Stimulated activated effector memory CD8-positive, alpha-beta T cell treated with anti-CD3 and anti-CD28 coated beads, Interleukin-12 subunit alpha, Interleukin-12 subunit beta, amount 100 ng/mL, for 72 hours (primary cell): ENCODE measurements around the gene DNAJC27.
A peak's percentile ranks its signal among the peaks of the same experiment; 100 is the strongest.

Experiments used
- ATAC-seq: fragments of 150-1000 bp; cut with Tn5 transposase; 2 replicates; pipeline ENCODE4 v1.10.0; 2021
- DNase-seq, 2 donors: peaks; one replicate each; pipeline ENCODE4 v3.0.0; 2021 to 2022; ENCODE audit warnings: low spot score in 2 of 2
- H3K27ac Mint-ChIP-seq: one replicate; pipeline ENCODE4 v1.8.0; 2022; ENCODE audit warnings: mild to moderate bottlenecking, mixed read lengths
- H3K36me3 Mint-ChIP-seq: one replicate; pipeline ENCODE4 v1.8.0; 2022; ENCODE audit warnings: mild to moderate bottlenecking, mixed read lengths
- H3K4me1 Mint-ChIP-seq: one replicate; pipeline ENCODE4 v1.8.0; 2022; ENCODE audit warnings: mixed read lengths
- H3K4me3 Mint-ChIP-seq: one replicate; pipeline ENCODE4 v1.8.0; 2022; ENCODE audit warnings: mild to moderate bottlenecking, mixed read lengths
- H3K9me3 Mint-ChIP-seq: one replicate; pipeline ENCODE4 v1.8.0; 2022; ENCODE audit warnings: mixed read lengths

Gene DNAJC27

DNA sequence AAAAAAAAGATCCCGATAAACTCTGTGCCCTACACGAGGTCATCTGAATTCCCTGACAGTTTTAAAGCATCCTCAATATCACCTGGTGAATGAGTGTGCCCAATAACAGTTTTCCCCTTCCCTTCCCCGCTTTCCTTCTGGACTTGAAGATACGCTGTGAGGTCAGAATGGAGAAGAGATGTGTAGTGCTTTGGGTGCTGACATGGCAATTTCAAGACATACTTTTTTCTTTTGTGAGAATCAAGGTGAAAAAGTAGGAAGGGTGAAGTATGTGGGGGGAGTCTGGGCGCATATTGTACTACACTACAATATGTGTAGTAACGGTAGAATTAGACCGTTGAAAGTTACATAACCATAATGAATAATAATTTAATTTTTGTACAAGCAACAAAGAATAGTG is 21.7 kb downstream of the DNAJC27 start:
- Mint-ChIP-seq H3K27ac (no peak overlapping the region), H3K9me3 (peaks cover 3% of the 10 kb centered on the region), H3K36me3 (peaks cover 74% of the 10 kb centered on the region), H3K4me1 (no peaks in the 10 kb centered on the region), H3K4me3 (no peak overlapping the region)
- DNase-seq (no peak), ATAC-seq (no peak)

DNA sequence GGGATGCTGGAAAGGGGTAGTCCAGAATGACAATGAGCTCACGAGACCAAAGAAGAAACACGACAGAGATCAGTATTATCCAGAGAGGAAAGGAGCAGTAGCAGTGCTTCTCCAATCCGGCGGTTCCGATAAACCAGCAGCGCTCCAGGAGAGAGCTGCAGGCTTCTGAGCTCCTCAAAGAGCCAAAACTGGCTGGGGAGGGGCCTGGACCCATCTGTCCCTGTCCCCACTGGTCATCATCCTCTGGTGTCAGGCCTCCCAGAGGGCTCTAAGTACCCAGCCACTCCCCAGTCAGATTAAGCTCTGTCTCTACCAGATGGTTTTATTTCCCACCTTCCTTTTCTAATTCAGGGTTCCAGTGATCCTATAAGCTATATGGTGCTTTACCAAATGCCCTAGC is 23.2 kb downstream of the DNAJC27 start:
- H3K4me1 Mint-ChIP-seq = no peaks in the 10 kb centered on the region
- DNase-seq (no peak), ATAC-seq (no peak)
- no peaks in the 10 kb centered on the region for H3K9me3 Mint-ChIP-seq
- peaks cover 59% of the 10 kb centered on the region for H3K36me3 Mint-ChIP-seq
- H3K4me3 Mint-ChIP-seq = no peak overlapping the region
- peak overlapping the region; percentile 3 for H3K27ac Mint-ChIP-seq

DNA sequence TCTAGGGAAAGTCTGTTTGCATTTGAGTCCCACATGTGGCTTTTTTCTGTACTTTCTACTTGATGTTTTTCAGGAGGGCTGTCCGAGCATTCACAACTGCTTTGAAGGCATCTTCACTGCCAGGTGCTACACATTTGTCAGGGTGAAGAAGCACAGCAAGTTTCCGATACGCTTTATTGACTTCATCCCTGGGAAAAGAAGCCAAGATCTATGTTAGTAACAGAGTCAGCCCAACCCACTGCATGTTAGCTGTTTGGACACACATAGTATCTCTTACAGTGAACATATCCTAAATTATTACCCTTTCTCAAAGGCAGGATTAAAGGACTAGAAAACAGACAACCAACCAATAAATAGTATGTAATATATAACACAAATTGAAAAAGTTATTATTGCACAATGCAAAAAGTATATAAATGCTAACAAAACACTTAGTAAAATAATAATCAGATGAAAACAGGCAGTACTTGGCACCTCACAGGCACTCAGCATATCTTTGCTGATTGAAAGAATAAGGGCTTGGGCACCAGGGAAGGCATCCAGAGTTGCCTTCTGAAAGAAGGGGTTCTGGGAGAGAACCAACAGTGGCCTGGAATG is 24.1 kb downstream of the DNAJC27 start:
- ATAC-seq (no peak), DNase-seq (no peak)
- Mint-ChIP-seq H3K36me3 (peaks cover 59% of the 10 kb centered on the region), H3K9me3 (no peaks in the 10 kb centered on the region), H3K4me1 (no peaks in the 10 kb centered on the region), H3K4me3 (no peak overlapping the region), H3K27ac (peak overlapping the region; percentile 3)

DNA sequence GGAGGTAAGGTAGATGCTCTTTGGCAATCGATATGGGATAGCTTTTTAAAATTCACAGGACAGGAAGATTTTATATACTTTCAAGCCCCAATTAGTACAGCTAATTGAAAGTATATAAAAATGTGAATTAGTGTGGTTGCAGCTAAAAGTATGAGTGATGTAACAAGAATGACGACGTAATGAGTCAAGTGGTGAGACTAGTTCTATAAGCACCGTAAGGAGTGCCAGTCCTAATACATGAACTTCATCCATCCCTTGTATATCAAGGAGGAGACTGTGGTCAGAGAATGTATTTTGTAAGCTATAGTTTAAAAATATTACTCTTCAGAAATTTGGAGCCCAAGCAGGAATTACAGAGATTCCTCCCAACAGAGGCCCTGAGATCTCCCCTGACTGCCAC is 25.8 kb downstream of the DNAJC27 start:
- ATAC-seq (no peak), DNase-seq (no peak)
- Mint-ChIP-seq H3K4me3 (no peak overlapping the region), H3K27ac (no peak overlapping the region), H3K36me3 (peaks cover 46% of the 10 kb centered on the region), H3K9me3 (no peaks in the 10 kb centered on the region), H3K4me1 (no peaks in the 10 kb centered on the region)

DNA sequence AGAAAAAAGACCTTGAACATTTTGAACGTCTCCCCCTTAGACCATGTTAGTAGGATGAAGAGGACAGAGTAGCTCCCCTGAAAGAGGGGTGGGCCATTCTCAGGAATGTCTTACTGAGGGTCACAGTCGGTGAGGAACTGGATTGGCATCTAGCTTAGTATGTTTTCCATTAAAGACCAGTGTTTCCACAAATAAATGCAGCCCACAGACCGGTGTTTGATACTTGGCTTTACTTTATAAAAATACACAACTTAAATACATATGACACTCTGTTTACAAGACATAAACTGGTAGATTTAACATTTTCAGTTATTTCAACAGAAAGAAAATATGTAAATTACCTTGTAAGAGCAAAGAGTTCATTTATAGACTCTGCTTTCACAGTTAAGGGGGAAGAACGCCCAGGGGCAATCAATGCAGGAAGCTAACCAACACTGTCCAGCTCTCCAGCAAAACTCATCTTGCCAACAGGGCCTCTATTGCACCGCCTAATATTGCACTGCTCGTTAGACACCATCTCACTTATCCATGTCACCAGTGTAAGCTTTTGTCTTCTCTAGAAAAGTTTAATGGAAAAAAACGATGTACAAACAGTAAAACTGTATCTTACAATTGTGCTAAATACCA is 28.2 kb downstream of the DNAJC27 start:
- DNase-seq (no peak), ATAC-seq (no peak)
- no peak overlapping the region for H3K4me3 Mint-ChIP-seq
- H3K27ac Mint-ChIP-seq = no peak overlapping the region
- no peaks in the 10 kb centered on the region for H3K4me1 Mint-ChIP-seq
- no peaks in the 10 kb centered on the region for H3K9me3 Mint-ChIP-seq
- peaks cover 30% of the 10 kb centered on the region for H3K36me3 Mint-ChIP-seq

DNA sequence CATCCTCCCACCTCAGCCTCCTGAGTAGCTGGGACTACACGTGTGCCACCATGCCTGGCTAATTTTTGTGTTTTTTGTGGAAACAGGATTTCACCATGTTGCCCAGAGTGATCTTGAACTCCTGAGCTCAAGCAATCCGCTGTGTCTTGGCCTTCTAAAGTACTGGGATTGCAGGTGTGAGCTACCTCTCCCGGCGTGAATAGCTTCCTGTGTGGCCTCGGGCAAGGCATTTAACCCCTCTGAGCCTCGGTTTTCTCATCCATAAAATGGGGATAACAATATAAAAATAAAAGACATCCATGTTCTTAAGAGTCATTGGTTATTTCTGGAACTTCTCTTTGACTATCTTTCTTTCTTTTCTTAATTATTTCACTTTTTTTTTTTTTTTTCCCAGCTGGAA is 32.4 kb downstream of the DNAJC27 start:
- no peak overlapping the region for H3K4me3 Mint-ChIP-seq
- H3K9me3 Mint-ChIP-seq = no peaks in the 10 kb centered on the region
- DNase-seq (no peak), ATAC-seq (no peak)
- H3K4me1 Mint-ChIP-seq = no peaks in the 10 kb centered on the region
- H3K36me3 Mint-ChIP-seq = peaks cover 10% of the 10 kb centered on the region
- H3K27ac Mint-ChIP-seq = no peak overlapping the region

DNA sequence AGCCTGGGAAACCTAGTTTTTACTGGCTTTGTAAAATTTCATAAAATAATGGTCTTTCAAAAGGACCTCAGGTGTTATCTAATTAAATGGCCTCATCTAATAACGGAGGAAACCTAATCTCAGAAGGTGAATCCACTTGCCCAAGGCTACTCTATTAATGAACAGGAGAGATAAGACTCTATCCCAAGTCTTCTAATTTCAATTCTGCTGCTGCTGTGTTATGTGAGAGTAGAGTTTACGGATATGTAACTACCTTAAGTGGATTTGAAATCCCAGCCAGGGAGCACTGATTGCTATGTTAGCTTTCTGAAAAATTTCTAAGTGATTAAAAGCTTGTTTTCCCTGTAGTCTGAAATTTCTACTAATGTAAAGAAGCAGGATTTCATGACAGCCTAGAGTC is 34.5 kb downstream of the DNAJC27 start:
- DNase-seq = no peak
- no peak overlapping the region for H3K27ac Mint-ChIP-seq
- H3K36me3 Mint-ChIP-seq = no peaks in the 10 kb centered on the region
- H3K9me3 Mint-ChIP-seq = no peaks in the 10 kb centered on the region
- no peaks in the 10 kb centered on the region for H3K4me1 Mint-ChIP-seq
- H3K4me3 Mint-ChIP-seq = no peak overlapping the region
- ATAC-seq = no peak

DNA sequence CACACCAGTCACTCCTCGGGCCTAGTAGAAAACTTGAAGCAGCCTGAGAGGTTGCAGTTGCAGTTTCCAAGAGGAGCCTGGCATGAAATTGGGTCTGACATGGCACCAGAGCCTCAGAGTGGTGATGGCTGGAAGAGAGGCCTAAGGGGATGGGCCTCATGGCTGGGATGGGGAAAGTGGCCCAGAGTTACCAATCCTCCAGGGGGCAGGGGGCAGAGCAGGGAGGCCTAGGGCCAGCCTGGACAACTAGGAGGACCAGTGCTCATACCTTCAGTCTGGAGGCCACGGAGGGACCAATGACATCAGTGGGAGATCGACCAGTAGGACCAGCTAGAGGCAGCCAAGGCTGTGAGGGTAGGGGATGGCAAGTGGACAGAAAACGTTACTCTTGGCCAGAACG is 36.6 kb downstream of the DNAJC27 start:
- ATAC-seq = no peak

DNA sequence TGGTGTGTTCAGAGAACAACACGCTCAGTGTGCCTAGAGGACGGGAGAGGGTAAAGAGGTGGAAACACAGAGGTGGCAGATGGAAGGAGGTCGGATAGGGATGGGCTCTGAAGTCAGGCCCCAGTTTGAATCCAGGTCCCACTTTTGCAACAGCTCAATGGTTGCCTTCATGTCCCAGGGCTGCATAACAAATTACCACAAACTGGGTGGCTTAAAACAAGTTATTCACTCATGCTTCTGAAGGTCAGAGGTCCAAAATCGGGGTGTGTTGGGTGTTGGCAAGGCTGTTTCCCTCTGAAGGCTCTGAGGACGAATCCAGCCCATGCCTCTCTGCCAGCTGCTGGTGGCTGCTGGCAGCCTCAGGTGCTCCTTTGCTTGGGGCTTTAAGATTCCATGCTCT is 39.0 kb downstream of the DNAJC27 start:
- no peaks in the 10 kb centered on the region for H3K9me3 Mint-ChIP-seq
- no peak overlapping the region for H3K4me3 Mint-ChIP-seq
- no peak overlapping the region for H3K27ac Mint-ChIP-seq
- no peak for ATAC-seq
- H3K4me1 Mint-ChIP-seq = peaks cover 10% of the 10 kb centered on the region
- no peaks in the 10 kb centered on the region for H3K36me3 Mint-ChIP-seq
- DNase-seq = no peak

More for the DNA sequence above, 36.6 kb downstream of the DNAJC27 start:
- no peak overlapping the region for H3K4me3 Mint-ChIP-seq
- H3K4me1 Mint-ChIP-seq = peaks cover 10% of the 10 kb centered on the region
- H3K36me3 Mint-ChIP-seq = no peaks in the 10 kb centered on the region
- H3K9me3 Mint-ChIP-seq = no peaks in the 10 kb centered on the region
- H3K27ac Mint-ChIP-seq = no peak overlapping the region
- no peak for DNase-seq

DNA sequence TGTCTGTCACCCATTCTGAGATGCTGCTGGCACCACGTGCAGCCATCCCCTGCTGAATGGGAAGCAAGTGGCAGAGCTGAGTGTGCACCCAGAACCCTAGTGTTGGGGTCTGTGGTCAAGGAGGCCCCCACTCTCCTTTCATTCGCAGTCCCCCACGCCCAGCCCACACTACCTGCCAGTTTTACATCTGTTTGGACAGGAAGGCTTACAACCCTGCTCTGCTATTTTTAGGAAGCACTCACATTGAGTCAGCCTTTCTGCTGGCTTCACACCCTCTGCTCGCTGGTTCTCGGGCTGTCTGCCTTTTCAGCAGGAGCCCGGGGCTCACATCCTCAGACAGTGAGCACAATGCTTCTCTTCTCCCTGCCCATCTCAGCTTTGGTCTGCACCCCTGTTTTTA is 41.0 kb downstream of the DNAJC27 start:
- peaks cover 10% of the 10 kb centered on the region for H3K4me1 Mint-ChIP-seq
- DNase-seq = peak; percentile 9 to 62
- ATAC-seq = peak; percentile 81

DNA sequence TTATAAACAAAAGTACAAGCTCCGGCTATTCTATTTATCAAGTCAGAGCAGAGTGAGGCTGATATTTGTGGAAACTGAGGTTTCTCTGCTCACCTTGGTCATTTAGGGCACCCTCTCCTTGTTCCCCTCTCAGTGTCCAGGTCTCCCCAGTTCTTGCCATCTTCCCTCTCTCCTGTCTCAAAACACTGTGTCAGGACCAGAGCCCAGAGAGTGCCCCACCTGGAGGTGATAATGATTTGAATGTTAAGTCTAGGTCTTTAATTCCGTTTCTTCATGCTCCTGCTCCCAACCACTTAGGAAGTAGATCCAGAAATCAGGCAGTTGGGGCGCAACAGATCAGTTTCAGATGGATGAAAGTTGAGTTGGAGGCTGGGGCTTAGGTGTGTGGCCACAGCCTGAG is 42.5 kb downstream of the DNAJC27 start:
- H3K9me3 Mint-ChIP-seq = no peaks in the 10 kb centered on the region
- peaks cover 10% of the 10 kb centered on the region for H3K4me1 Mint-ChIP-seq
- H3K4me3 Mint-ChIP-seq = no peak overlapping the region
- ATAC-seq = no peak
- no peak for DNase-seq
- no peak overlapping the region for H3K27ac Mint-ChIP-seq
- no peaks in the 10 kb centered on the region for H3K36me3 Mint-ChIP-seq

More for the DNA sequence above, 41.0 kb downstream of the DNAJC27 start:
- Mint-ChIP-seq H3K36me3 (no peaks in the 10 kb centered on the region), H3K9me3 (no peaks in the 10 kb centered on the region), H3K4me3 (peak overlapping the region; percentile 34), H3K27ac (peak overlapping the region; percentile 23)

DNA sequence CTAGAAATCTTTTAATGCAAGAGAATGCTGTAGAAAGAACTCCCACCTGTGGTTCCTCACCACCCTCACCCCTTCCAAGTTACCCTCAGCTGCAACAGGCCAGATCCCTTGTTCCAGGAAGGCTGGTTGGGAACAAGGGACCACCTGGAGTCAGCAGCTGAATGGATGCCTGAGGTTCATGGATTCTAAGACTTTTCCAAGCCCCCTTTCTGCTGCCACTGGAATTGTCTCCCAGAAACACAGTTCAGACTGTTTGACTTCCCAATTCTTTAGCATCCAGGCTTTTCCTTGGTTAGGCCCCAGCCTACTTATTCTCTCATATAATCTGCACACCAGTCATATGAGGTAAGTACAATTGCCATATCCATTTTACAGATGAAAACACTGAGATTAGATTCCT is 43.7 kb downstream of the DNAJC27 start:
- no peaks in the 10 kb centered on the region for H3K36me3 Mint-ChIP-seq
- H3K4me3 Mint-ChIP-seq = no peak overlapping the region
- no peaks in the 10 kb centered on the region for H3K9me3 Mint-ChIP-seq
- peaks cover 10% of the 10 kb centered on the region for H3K4me1 Mint-ChIP-seq
- ATAC-seq (no peak), DNase-seq (no peak)
- H3K27ac Mint-ChIP-seq = no peak overlapping the region

DNA sequence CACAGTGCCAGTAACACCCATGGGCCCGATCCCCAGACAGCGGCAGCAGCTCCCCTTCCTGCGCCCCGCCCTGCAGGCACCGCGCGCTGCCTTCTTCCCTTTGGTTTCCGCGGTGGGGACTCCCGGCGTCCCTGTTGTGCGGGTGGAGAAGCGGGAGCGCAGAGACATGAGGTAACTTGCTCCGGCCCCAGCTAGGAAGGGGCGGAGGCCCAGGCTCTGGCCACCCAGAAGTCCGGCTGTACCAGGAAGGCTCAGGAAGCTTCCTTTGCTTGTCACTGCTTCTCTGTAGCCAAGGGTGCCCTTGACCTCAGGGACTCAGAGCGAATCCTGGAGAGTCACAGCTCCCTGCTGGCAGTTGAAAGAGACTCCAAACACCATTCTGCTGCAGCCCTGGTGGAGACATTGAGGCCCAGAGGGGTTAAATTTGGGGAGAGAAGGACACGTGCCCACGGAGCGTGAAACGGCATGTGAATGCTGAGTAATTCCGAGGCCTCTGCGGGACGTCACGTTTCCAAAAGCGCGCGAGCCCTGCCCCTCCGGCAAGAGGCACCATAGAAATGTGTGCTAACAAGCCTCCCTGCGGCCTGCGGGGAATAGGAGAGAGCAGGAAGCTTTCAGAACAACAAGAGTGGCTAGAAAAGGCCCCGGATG is 45.0 kb downstream of the DNAJC27 start:
- no peaks in the 10 kb centered on the region for H3K9me3 Mint-ChIP-seq
- H3K27ac Mint-ChIP-seq = peak overlapping the region; percentile 83
- DNase-seq (peak in 1 of 2 donors; percentile 17), ATAC-seq (peak; percentile 76)
- H3K4me1 Mint-ChIP-seq = peaks cover 10% of the 10 kb centered on the region
- no peak overlapping the region for H3K4me3 Mint-ChIP-seq
- H3K36me3 Mint-ChIP-seq = no peaks in the 10 kb centered on the region

DNA sequence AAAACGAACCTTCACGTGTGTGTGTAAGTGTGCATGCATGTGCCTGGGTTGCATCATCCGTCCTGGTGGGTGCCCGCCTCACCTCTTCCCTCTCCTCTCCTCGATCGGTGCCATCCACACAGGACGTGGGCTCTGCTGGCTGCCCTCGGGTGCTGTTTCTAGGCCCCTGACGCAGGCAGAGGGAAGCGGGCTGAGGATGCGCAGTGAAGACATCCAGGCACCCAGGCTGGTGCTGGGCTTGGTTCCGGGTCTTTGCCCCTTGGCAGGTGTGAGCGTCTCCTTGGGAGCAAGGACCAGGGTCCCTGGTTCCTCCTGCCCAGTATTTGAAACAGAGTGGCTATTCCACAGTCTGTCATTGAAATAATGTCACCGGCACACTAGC is 45.5 kb downstream of the DNAJC27 start:
- H3K36me3 Mint-ChIP-seq = no peaks in the 10 kb centered on the region
- H3K27ac Mint-ChIP-seq = peak overlapping the region; percentile 83
- H3K4me3 Mint-ChIP-seq = no peak overlapping the region
- DNase-seq (no peak), ATAC-seq (no peak)
- peaks cover 10% of the 10 kb centered on the region for H3K4me1 Mint-ChIP-seq
- H3K9me3 Mint-ChIP-seq = no peaks in the 10 kb centered on the region

DNA sequence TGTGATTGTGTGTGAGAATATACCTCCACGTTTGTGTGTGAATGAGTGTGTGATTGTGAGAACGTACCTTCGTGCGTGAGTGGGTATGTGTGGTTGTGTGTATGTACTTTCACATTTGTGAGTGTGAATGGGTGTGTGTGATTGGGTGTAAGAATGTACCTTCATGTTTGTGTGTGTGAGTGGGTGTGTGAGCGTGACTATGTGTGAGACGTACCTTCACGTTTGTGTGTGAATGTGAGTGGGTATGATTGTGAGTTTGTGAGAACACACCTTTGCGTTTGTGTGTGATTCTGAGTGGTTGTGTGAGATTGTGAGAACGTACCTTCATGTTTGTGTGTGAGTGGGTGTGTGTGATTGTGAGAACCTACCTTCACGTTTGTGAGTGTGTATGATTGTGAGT is 45.9 kb downstream of the DNAJC27 start:
- no peaks in the 10 kb centered on the region for H3K9me3 Mint-ChIP-seq
- H3K27ac Mint-ChIP-seq = no peak overlapping the region
- H3K36me3 Mint-ChIP-seq = no peaks in the 10 kb centered on the region
- peaks cover 10% of the 10 kb centered on the region for H3K4me1 Mint-ChIP-seq
- ATAC-seq = no peak
- no peak for DNase-seq
- no peak overlapping the region for H3K4me3 Mint-ChIP-seq

DNA sequence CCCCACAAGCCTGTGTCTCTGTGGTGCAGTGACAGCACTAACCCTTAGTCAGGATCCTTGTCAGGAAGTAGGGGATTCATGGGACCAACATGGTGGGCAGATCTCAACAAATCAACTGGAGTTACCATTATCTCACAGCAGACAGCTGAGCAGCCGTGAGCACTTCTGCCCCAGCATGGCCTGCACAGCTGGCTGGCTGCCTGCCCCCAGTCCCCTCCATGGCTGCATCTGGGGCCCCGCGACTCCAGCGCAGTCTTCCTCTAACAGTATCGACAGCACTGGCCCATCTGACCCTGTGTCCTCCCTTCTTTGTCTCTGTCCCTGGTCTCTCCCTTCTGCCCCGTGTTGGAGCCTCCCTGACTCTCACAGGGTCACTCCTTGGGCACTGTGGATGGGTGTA is 47.0 kb downstream of the DNAJC27 start:
- no peaks in the 10 kb centered on the region for H3K36me3 Mint-ChIP-seq
- H3K4me3 Mint-ChIP-seq = no peak overlapping the region

More for the DNA sequence above, 47.0 kb downstream of the DNAJC27 start:
- DNase-seq = no peak
- H3K27ac Mint-ChIP-seq = no peak overlapping the region
- H3K9me3 Mint-ChIP-seq = no peaks in the 10 kb centered on the region
- H3K4me1 Mint-ChIP-seq = peaks cover 7% of the 10 kb centered on the region
- no peak for ATAC-seq
